Erythroblast (primary cell): ENCODE measurements around the gene UBASH3B.

Experiments
- GATA1 ChIP-seq: IDR thresholded peaks from 2 replicates; pipeline ENCODE4 v1.6.1; 2011; ENCODE audit warnings: low read depth, mild to moderate bottlenecking, control low read depth, low read length, moderate library complexity
- POLR2A ChIP-seq: IDR thresholded peaks from 2 replicates; pipeline ENCODE4 v1.6.1; 2011; ENCODE audit warnings: mild to moderate bottlenecking, low read length

- no peak for TF ChIP-seq POLR2A
- TF ChIP-seq GATA1: no peak
Observed at GRCh38 chr11:122715548-122716440, 60.3 kb downstream of the UBASH3B start.
